HG02852 (cell line): ENCODE results near the gene ZNF341.

Source experiments
- ATAC-seq: cut with Tn5 transposase; IDR thresholded peaks from one replicate; pipeline ENCODE4 v1.9.1; 2021; ENCODE audit warnings: mild to moderate bottlenecking, moderate library complexity; ENCODE audit not compliant: unreplicated experiment

The ZNF341 gene

GRCh38 chr20:33701629-33702450 is 30.0 kb upstream of the ZNF341 start:
- no peak for ATAC-seq

- ATAC-seq, result no peak
Observed at GRCh38 chr20:33702861-33703260, 28.9 kb upstream of the ZNF341 start.

- no peak for ATAC-seq
Observed at GRCh38 chr20:33703498-33704137, 28.2 kb upstream of the ZNF341 start.

GRCh38 chr20:33704197-33704924 is 27.4 kb upstream of the ZNF341 start:
- no peak for ATAC-seq

- ATAC-seq, result no peak
Observed at GRCh38 chr20:33707668-33708067, 24.1 kb upstream of the ZNF341 start.

- ATAC-seq, result no peak
Observed at GRCh38 chr20:33709398-33709797, 22.4 kb upstream of the ZNF341 start.

GRCh38 chr20:33709905-33710541 is 21.8 kb upstream of the ZNF341 start:
- ATAC-seq, result no peak

GRCh38 chr20:33710681-33711445 is 20.9 kb upstream of the ZNF341 start:
- no peak for ATAC-seq

- ATAC-seq, result no peak
Observed at GRCh38 chr20:33711446-33711738, 20.4 kb upstream of the ZNF341 start.

GRCh38 chr20:33713865-33714367 is 17.9 kb upstream of the ZNF341 start:
- no peak for ATAC-seq

GRCh38 chr20:33716498-33716897 is 15.3 kb upstream of the ZNF341 start:
- no peak for ATAC-seq

GRCh38 chr20:33719277-33719988 is 12.4 kb upstream of the ZNF341 start:
- no peak for ATAC-seq

- ATAC-seq, result peak; percentile 97
Observed at GRCh38 chr20:33719989-33720709, 11.6 kb upstream of the ZNF341 start, which contains the start of gene PXMP4. Gene PXMP4 (minus strand): TSS chr20:33720310. CDS start chr20:33720207, 103 bp downstream.

- no peak for ATAC-seq
Observed at GRCh38 chr20:33721391-33722140, 10.2 kb upstream of the ZNF341 start.

- no peak for ATAC-seq
Observed at GRCh38 chr20:33724439-33725094, 7.2 kb upstream of the ZNF341 start.

GRCh38 chr20:33725607-33726264 is 6.1 kb upstream of the ZNF341 start:
- ATAC-seq, result no peak

GRCh38 chr20:33727115-33727479 is 4.7 kb upstream of the ZNF341 start:
- no peak for ATAC-seq
